Activated naive CD4-positive, alpha-beta T cell treated with anti-CD3 and anti-CD28 coated beads, Interleukin-2, amount 50 U/mL, for 16 hours (primary cell): ENCODE results near the gene GPR180.
"Not testable (repeated sequence)": the region's sequence is repeated elsewhere in the genome, so short reads cannot be mapped to it uniquely, and the experiment has no call there.

Experiments
- DNase-seq: peaks from one replicate; pipeline ENCODE4 v3.0.0-alpha.2; 2020

Gene GPR180

GRCh38 chr13:94598281-94598680, 3.4 kb upstream of the GPR180 start:
- DNase-seq, result no peak

- no peak for DNase-seq
These were observed 1.8 kb upstream of the GPR180 start for GRCh38 chr13:94599877-94600276.

DNA sequence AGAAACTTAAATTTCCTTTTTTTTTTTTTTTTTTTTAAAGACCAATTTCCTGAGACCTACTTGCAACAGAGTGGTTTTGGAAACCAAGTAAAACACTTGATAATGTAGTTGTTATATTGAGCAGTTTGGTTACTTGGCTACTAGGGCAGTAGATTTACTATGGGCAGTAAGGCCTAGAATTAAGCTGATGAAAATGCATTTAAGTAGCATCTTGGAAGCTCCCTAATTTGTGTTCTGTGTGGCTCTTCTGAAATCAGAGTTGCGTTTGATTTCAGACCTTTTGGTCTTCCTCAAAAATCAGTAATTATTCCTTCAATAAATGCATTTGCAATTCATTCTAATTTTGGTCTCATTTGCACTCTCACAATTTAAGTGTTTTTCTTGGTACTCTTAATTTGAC, 810 bp downstream of the GPR180 start:
- no peak for DNase-seq

DNA sequence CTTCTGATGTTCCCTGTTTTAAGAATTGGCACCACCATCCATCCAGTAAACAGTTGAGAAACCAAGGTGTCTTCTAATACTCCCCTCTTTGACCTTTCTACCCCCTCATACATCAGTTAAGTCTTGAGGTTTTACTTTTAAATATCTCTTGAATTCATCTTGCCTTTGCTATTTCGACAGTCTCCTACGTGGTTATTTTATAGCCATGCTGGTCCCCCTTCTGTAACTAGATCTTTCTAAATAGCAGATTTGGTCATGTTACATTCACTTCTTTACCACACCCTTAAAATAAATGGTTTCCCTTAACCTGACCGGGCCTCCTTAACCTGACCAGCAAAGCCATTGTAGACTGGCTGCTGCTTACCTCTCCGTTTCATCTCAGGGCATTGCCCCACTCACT, 5.4 kb downstream of the GPR180 start:
- no peak for DNase-seq

DNA sequence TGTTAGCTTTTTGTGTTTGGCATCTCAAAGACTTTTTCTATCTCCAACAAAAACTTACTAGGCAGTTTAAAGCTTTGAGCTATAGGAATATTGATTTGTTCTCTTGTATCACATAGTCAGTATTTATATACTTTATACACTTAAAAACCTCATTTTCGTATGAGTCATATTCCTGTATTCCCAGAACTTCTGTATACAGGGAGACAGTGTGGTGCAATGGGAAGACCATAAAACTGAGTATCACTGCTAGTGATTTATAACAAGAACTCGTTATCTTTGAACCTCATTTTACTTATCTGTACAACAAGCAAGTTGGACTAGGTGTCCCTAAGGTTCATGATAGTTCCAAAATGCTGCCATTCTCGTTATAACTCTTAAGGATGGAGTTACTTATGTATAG, 6.3 kb downstream of the GPR180 start:
- no peak for DNase-seq

GRCh38 chr13:94608586-94608985, 6.9 kb downstream of the GPR180 start:
- no peak for DNase-seq

- DNase-seq, result no peak
These were observed 7.5 kb downstream of the GPR180 start for GRCh38 chr13:94609196-94609595.

DNA sequence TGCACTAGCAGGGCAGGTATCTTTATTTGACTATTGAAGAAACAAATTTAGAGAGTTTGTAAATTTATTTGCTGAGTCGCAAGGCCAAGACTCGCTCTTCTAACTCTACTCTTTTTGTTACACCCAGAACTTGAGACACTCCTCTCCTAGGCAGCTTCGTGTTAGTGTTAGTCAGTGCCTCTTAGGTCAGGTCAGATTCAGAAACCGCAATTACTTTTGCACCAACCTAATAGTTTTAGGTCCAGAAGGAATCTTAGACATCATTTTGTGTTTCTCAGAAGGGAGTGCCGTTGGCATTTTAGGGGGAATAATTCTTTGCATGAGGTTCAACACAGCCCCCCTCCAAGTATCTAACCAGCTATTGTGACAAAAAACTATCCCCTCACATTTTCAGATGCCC, 8.8 kb downstream of the GPR180 start:
- DNase-seq, result no peak

DNA sequence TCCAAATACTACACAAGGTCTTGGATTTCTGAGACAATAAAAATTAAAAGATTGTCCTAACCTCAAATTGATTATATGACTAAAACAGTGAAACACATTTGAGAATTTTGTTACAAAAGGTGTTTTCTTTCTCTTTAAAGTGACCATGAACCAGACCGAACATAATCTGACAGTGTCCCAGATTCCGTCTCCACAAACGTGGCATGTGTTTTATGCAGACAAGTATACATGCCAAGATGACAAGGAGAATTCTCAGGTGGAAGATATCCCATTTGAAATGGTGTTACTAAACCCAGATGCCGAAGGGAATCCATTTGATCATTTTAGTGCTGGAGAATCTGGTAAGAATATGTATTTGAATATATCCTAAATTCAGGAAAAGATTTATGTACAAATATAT, 10.4 kb downstream of the GPR180 start:
- no peak for DNase-seq

GRCh38 chr13:94613051-94613450, 11.4 kb downstream of the GPR180 start:
- no peak for DNase-seq

GRCh38 chr13:94617389-94618000, 15.8 kb downstream of the GPR180 start:
- DNase-seq, result no peak

- peak; percentile 33 for DNase-seq
These were observed 18.7 kb downstream of the GPR180 start for GRCh38 chr13:94620286-94620896.

- DNase-seq, result no peak
These were observed 20.7 kb downstream of the GPR180 start for GRCh38 chr13:94622344-94622743.

GRCh38 chr13:94623316-94623715, 21.7 kb downstream of the GPR180 start:
- no peak for DNase-seq

DNA sequence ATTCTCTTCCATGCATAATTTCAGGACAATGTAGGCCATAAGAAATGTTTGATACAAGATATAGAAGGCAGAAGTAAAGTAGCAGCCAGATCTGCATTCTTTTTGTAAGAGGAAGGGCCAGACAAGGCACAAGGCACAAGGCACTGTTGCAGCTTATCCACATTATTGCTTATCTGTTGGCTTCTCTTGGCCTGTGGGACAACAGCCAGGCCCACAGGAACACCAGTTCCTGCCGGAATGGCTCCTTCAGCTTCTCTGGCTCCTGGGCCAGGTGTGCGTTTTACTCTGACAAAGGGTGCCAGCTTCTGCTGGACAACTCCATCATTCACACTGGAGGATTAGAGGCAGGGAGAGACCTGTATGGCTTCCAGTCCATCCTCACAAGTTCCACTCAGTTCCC, 29.2 kb downstream of the GPR180 start:
- DNase-seq, result no peak

DNA sequence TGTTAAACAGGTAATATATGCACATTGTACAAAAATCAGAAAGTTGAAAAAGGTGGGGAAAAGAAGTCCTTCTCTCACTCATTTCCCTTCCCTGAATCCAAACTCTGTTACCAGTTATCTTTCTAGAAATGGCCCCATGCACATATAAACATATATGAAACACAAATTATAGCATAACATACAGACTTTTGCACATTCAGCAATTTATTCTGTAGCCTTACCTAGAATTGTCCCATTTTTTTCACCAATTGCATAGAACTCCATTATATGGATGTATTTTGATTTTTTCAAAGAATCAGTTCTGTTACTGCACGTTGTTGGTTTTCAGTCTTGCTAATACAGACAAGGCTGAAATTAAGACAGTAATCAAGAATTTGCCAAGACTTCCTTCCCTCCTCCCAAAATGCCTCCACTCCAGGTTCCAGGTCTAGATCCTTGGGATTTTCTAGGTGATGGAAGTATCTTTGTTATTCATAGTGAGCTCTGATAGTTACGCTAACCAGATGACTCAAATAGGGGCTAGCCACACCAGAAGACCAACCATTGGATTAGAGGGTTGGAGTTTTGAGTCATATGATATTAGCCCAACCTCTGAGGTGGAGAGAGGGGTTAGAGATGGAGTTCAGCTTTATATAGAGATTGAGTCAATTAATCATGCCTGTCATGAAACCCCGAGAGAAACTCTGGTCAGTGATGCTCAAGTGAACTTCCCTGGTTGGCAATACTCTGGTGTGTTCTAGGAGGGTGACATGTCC, 30.7 kb downstream of the GPR180 start:
- DNase-seq, result no peak

- not testable (repeated sequence) for DNase-seq
These were observed 34.4 kb downstream of the GPR180 start for GRCh38 chr13:94636096-94636495.

GRCh38 chr13:94636942-94637578, 35.4 kb downstream of the GPR180 start:
- DNase-seq, result no peak

DNA sequence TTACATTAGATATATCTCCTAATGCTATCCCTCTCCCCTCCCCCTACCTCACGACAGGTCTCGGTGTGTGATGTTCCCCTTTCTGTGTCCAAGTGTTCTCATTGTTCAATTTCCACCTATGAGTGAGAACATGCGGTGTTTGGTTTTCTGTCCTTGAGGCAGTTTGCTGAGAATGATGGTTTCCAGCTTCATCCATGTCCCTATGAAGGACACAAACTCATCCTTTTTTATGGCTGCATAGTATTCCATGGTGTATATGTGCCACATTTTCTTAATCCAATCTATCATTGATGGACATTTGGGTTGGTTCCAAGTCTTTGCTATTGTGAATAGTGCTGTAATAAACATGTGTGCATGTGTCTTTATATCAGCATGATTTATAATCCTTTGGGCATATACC, 36.0 kb downstream of the GPR180 start:
- DNase-seq, result not testable (repeated sequence)

DNA sequence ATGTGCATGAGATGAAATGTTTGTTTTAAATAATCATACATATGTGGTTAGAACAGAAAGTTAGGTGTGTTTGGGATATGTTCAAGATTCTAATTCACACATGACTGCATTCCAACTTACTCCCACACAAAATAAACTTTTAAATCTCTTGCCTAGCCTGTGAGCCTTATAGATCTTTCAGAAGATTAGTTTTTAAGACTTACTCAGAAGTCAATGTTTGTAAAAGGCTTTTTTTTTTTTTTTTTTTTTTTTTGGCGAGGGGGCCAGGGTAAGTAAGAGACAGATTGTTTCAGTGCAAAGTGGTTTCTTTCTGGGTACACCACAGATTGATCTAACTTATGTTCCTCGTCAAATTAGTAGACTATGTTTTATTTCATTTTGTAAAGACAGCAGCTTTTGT, 39.1 kb downstream of the GPR180 start:
- no peak for DNase-seq

GRCh38 chr13:94641409-94641941, 39.8 kb downstream of the GPR180 start:
- no peak for DNase-seq

DNA sequence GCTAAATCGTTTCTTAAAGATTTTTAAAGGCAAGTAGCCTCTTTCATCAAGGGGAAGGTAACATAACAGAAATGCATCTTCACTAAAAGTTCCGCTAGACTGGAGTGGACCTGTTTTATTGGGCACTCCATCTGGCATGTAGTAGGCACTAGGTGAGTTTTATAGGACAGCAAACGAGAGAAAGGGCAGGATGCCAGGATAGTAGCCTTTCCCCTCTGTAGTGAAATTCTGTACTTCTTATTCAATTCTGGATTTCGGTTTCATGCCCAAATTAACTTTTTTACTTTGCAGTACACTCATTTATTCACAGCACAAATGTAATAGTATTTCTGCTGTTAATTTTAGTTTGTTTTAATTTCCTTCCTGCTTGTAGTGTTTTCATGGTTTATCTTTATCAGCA, 45.2 kb downstream of the GPR180 start:
- DNase-seq, result no peak

DNA sequence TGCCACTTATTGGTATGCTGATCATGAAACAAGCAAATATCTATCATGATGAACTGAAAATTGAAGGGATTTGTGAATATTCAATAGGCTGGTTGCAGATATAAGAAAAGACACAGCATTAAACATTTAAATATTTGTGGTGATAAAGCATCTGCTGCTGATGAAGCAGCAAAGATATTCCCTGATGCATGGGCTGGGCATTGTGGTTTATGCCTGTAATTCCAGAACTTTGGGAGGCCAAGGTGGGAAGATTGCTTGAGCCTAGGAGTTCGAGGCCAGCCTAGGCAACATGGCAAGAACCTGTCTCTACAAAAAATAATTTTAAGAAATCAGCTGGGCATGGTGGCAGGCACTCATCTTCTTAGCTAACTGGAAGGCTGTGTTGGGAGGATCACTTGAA, 54.5 kb downstream of the GPR180 start:
- no peak for DNase-seq

GRCh38 chr13:94656766-94657165, 55.1 kb downstream of the GPR180 start:
- no peak for DNase-seq
